ENCODE data around the gene TMEM82. TPM values are rescaled to one million over a fixed set of nuclear protein-coding genes. Genes with fewer than 3 reads are reported as not detected.

Gene TMEM82
- total RNA-seq, 1 donor from 2014 or later, result not detected

GRCh38 chr1:15735304-15736037 is 6.8 kb upstream of the TMEM82 start:
- Mint-ChIP-seq H3K36me3 (ENCODE audit: low read depth) (peaks cover 8% of the 10 kb centered on the region), H3K27ac (no peak overlapping the region), H3K9me3 (no peaks in the 10 kb centered on the region), H3K4me1 (no peaks in the 10 kb centered on the region), H3K4me3 (no peak overlapping the region), H3K27me3 (no peaks in the 10 kb centered on the region)
- intact Hi-C loops (cut with micrococcal nuclease), result no loop called here
- DNase-seq, result no peak

- Mint-ChIP-seq H3K4me1 (peaks cover under 1% of the 10 kb centered on the region), H3K9me3 (no peaks in the 10 kb centered on the region), H3K36me3 (ENCODE audit: low read depth) (peaks cover 8% of the 10 kb centered on the region), H3K27ac (no peak within 1 kb of the TSS), H3K27me3 (no peaks in the 10 kb centered on the region), H3K4me3 (no peak within 1 kb of the TSS)
- intact Hi-C loops (cut with micrococcal nuclease), result no loop called here
- no peak for DNase-seq
Measured at GRCh38 chr1:15736038-15736891, 6.0 kb upstream of the TMEM82 start, which contains the start of gene SLC25A34. TSS of gene SLC25A34 (plus strand) at chr1:15736258. CDS start at chr1:15736486, 228 bp downstream.

GRCh38 chr1:15736892-15737261 is 5.4 kb upstream of the TMEM82 start:
- Mint-ChIP-seq H3K4me1 (peaks cover 4% of the 10 kb centered on the region), H3K36me3 (ENCODE audit: low read depth) (peaks cover 8% of the 10 kb centered on the region), H3K27ac (no peak overlapping the region), H3K27me3 (no peaks in the 10 kb centered on the region), H3K4me3 (no peak overlapping the region), H3K9me3 (no peaks in the 10 kb centered on the region)
- no peak for DNase-seq
- intact Hi-C loops (cut with micrococcal nuclease), result no loop called here

GRCh38 chr1:15737324-15738319 is 4.7 kb upstream of the TMEM82 start:
- Mint-ChIP-seq H3K9me3 (no peaks in the 10 kb centered on the region), H3K4me3 (no peak overlapping the region), H3K36me3 (ENCODE audit: low read depth) (peaks cover 5% of the 10 kb centered on the region), H3K4me1 (peaks cover 4% of the 10 kb centered on the region), H3K27me3 (no peaks in the 10 kb centered on the region), H3K27ac (no peak overlapping the region)
- intact Hi-C loops (cut with micrococcal nuclease), result no loop called here
- no peak for DNase-seq

- no peak for DNase-seq
- no peaks in the 10 kb centered on the region for H3K36me3 Mint-ChIP-seq (ENCODE audit: low read depth)
- no peak overlapping the region for H3K27ac Mint-ChIP-seq
- intact Hi-C loops (cut with micrococcal nuclease), result no loop called here
- peaks cover 4% of the 10 kb centered on the region for H3K4me1 Mint-ChIP-seq
- no peak overlapping the region for H3K4me3 Mint-ChIP-seq
- no peaks in the 10 kb centered on the region for H3K27me3 Mint-ChIP-seq
- H3K9me3 Mint-ChIP-seq, result no peaks in the 10 kb centered on the region
Measured at GRCh38 chr1:15738416-15739113, 3.7 kb upstream of the TMEM82 start.

GRCh38 chr1:15739259-15739658 is 3.0 kb upstream of the TMEM82 start:
- Mint-ChIP-seq H3K4me1 (peaks cover 4% of the 10 kb centered on the region), H3K36me3 (ENCODE audit: low read depth) (no peaks in the 10 kb centered on the region), H3K4me3 (no peak overlapping the region), H3K9me3 (no peaks in the 10 kb centered on the region), H3K27ac (no peak overlapping the region), H3K27me3 (no peaks in the 10 kb centered on the region)
- DNase-seq, result no peak
- intact Hi-C loops (cut with micrococcal nuclease), result no loop called here

GRCh38 chr1:15739745-15740144 is 2.6 kb upstream of the TMEM82 start:
- DNase-seq, result no peak
- Mint-ChIP-seq H3K9me3 (no peaks in the 10 kb centered on the region), H3K27ac (peak overlapping the region; percentile 15), H3K27me3 (no peaks in the 10 kb centered on the region), H3K4me1 (peaks cover 4% of the 10 kb centered on the region), H3K4me3 (no peak overlapping the region), H3K36me3 (ENCODE audit: low read depth) (no peaks in the 10 kb centered on the region)
- intact Hi-C loops (cut with micrococcal nuclease), result no loop called here

- Mint-ChIP-seq H3K4me3 (no peak overlapping the region), H3K36me3 (ENCODE audit: low read depth) (no peaks in the 10 kb centered on the region), H3K9me3 (no peaks in the 10 kb centered on the region), H3K27me3 (no peaks in the 10 kb centered on the region), H3K4me1 (peaks cover 4% of the 10 kb centered on the region), H3K27ac (peak overlapping the region; percentile 46)
- intact Hi-C loops (cut with micrococcal nuclease), result loop anchor here (1.0 kb wide), 1 partner anchor 146 kb away; no protein-coding TSS in a partner anchor
- DNase-seq, result peak; percentile 93
Measured at GRCh38 chr1:15740924-15741850, 1.1 kb upstream of the TMEM82 start.

GRCh38 chr1:15744122-15744679 is 1.9 kb downstream of the TMEM82 start:
- Mint-ChIP-seq H3K27me3 (no peaks in the 10 kb centered on the region), H3K9me3 (no peaks in the 10 kb centered on the region), H3K27ac (no peak overlapping the region), H3K4me3 (no peak overlapping the region), H3K4me1 (peaks cover 4% of the 10 kb centered on the region), H3K36me3 (ENCODE audit: low read depth) (no peaks in the 10 kb centered on the region)
- no peak for DNase-seq
- intact Hi-C loops (cut with micrococcal nuclease), result no loop called here

- H3K27ac Mint-ChIP-seq, result no peak overlapping the region
- no peaks in the 10 kb centered on the region for H3K27me3 Mint-ChIP-seq
- no peak overlapping the region for H3K4me3 Mint-ChIP-seq
- no peak for DNase-seq
- H3K9me3 Mint-ChIP-seq, result no peaks in the 10 kb centered on the region
- intact Hi-C loops (cut with micrococcal nuclease), result no loop called here
- no peaks in the 10 kb centered on the region for H3K4me1 Mint-ChIP-seq
- H3K36me3 Mint-ChIP-seq (ENCODE audit: low read depth), result no peaks in the 10 kb centered on the region
Measured at GRCh38 chr1:15747378-15747777, 5.1 kb downstream of the TMEM82 start.

GRCh38 chr1:15748264-15748663 is 6.0 kb downstream of the TMEM82 start:
- H3K4me1 Mint-ChIP-seq, result no peaks in the 10 kb centered on the region
- H3K27me3 Mint-ChIP-seq, result no peaks in the 10 kb centered on the region
- H3K4me3 Mint-ChIP-seq, result no peak overlapping the region
- H3K27ac Mint-ChIP-seq, result no peak overlapping the region
- no peaks in the 10 kb centered on the region for H3K36me3 Mint-ChIP-seq (ENCODE audit: low read depth)
- DNase-seq, result no peak
- intact Hi-C loops (cut with micrococcal nuclease), result no loop called here
- H3K9me3 Mint-ChIP-seq, result no peaks in the 10 kb centered on the region
